Panc1 (cell line): ENCODE data around the gene NECTIN4. TPM values are rescaled to one million over a fixed set of nuclear protein-coding genes. Genes with fewer than 3 reads are reported as not detected.

Experiments used
- ATAC-seq: fragments of 200-7000 bp; cut with Tn5 transposase; 2 replicates; pipeline ENCODE4 v1.9.1; 2020; ENCODE audit warnings: mild to moderate bottlenecking, moderate library complexity
- BruUV-seq: library from RNA; stranded (reverse); fragments of 400-500 nt; replicated peaks from 2 replicates; lab custom pipeline; 2021; lab: Mats Ljungman, UMichigan
- CTCF ChIA-PET: fragments of 300-600 bp; sonication (Branson Sonifier 250); formaldehyde crosslinking; loops from one replicate; lab custom pipeline; 2022; ENCODE audit warnings: antibody characterized with exemption; lab: Charles Lee
- POLR2A ChIA-PET: fragments of 300-600 bp; sonication (Branson Sonifier 250); formaldehyde crosslinking; loops from one replicate; lab custom pipeline; 2022; ENCODE audit warnings: antibody characterized with exemption; lab: Charles Lee
- DNase-seq: peaks from one replicate; pipeline ENCODE4 v3.0.0-alpha.2; 2010; ENCODE audit warnings: low read depth, low spot score
- H3K27ac ChIP-seq: 2 replicates; pipeline ENCODE4 v1.5.1; 2011; ENCODE audit warnings: mild to moderate bottlenecking, low read length, inconsistent platforms
- H3K27me3 ChIP-seq: fragments of 200-500 bp; sonication (Bioruptor generic); 2 replicates; pipeline ENCODE4 v1.6.0; 2014; ENCODE audit warnings: low read length, inconsistent platforms; ENCODE audit not compliant: control insufficient read depth, insufficient read depth
- H3K36me3 ChIP-seq: fragments of 200-500 bp; sonication (Bioruptor generic); 2 replicates; pipeline ENCODE4 v1.5.1; 2014; ENCODE audit warnings: inconsistent platforms, mild to moderate bottlenecking, low read length, moderate library complexity; ENCODE audit not compliant: control insufficient read depth, insufficient read depth
- H3K4me1 ChIP-seq: 2 replicates; pipeline ENCODE4 v1.5.1; 2011; ENCODE audit warnings: inconsistent platforms, mild to moderate bottlenecking, low read length, moderate library complexity; ENCODE audit not compliant: control insufficient read depth, insufficient read depth
- H3K4me3 ChIP-seq, 2 experiments: 2 replicates each; pipeline ENCODE4 v1.5.1; 2011 to 2012; ENCODE audit warnings: low read depth in 2 of 2, low read length in 2 of 2, mild to moderate bottlenecking in 2 of 2, inconsistent platforms in 1 of 2, moderate library complexity in 1 of 2
- H3K9me3 ChIP-seq: fragments of 200-500 bp; sonication (Bioruptor generic); 2 replicates; pipeline ENCODE4 v1.5.1; 2014; ENCODE audit warnings: low read depth, mild to moderate bottlenecking, inconsistent platforms, low read length, moderate library complexity; ENCODE audit not compliant: control insufficient read depth, insufficient read depth
- CTCF ChIP-seq: fragments of 450-650 bp; IDR thresholded peaks from 2 replicates; pipeline ENCODE4 v1.5.1; 2017; ENCODE audit warnings: mild to moderate bottlenecking
- POLR2AphosphoS5 ChIP-seq: IDR thresholded peaks from 2 replicates; pipeline ENCODE4 v1.6.1; 2012; ENCODE audit warnings: mild to moderate bottlenecking, low read depth, low read length, moderate library complexity
- REST ChIP-seq, 2 experiments: IDR thresholded peaks; 2 replicates each; pipeline ENCODE4 v1.6.1; 2011 to 2012; ENCODE audit warnings: low read depth in 2 of 2, control low read depth in 1 of 2, low read length in 1 of 2, mild to moderate bottlenecking in 1 of 2, moderate library complexity in 1 of 2; ENCODE audit not compliant: insufficient read depth in 1 of 2
- SIN3A ChIP-seq: IDR thresholded peaks from 2 replicates; pipeline ENCODE4 v1.6.1; 2012; ENCODE audit warnings: low read depth, mild to moderate bottlenecking, low read length, moderate library complexity, borderline replicate concordance; ENCODE audit not compliant: insufficient read depth
- TCF7L2 ChIP-seq: IDR thresholded peaks from 2 replicates; pipeline ENCODE4 v1.6.1; 2011; ENCODE audit warnings: mild to moderate bottlenecking, low read depth, low read length, inconsistent platforms
- in situ Hi-C: cut with HindIII; loops from 2 replicates; pipeline ENCODE4 v1.10.0; 2016; ENCODE audit warnings: low sequenced_read_pairs, low pct_unique_long_range_greater_than_20kb
- intact Hi-C: fragments of 100-400 bp; cut with micrococcal nuclease; formaldehyde crosslinking; loops from one replicate; pipeline ENCODE4 v1.10.0; 2022; ENCODE audit not compliant: unreplicated experiment
- total RNA-seq: library from RNA; stranded (reverse); gene quantifications from one replicate; pipeline ENCODE4 v1.2.1, GENCODE V29; 2021; ENCODE audit not compliant: unreplicated experiment

NECTIN4 gene
- total RNA-seq, 1 experiment from 2014 or later, result not detected

GRCh38 chr1:161044535-161044907 is 44.8 kb downstream of the NECTIN4 start:
- H3K27me3 ChIP-seq, result no peaks in the 10 kb centered on the region
- DNase-seq, result no peak
- H3K36me3 ChIP-seq, result peaks cover 9% of the 10 kb centered on the region
- H3K27ac ChIP-seq, result peak overlapping the region; percentile 99
- no TSS peak for BruUV-seq
- ChIA-PET CTCF (interaction anchor here (0.5 to 1.4 kb wide), 2 partner anchors 53 to 176 kb away, joined by 3 to 6 read pairs; no protein-coding TSS in a partner anchor), POLR2A (no interaction called here)
- H3K4me1 ChIP-seq, result peaks cover 13% of the 10 kb centered on the region
- TF ChIP-seq REST (IDR thresholded peaks at IDR 0.05; ENCODE audit: insufficient read depth in 1 of 2, low read depth in 2 of 2, low read length in 1 of 2) (no peak), POLR2AphosphoS5 (no peak), CTCF (no peak), TCF7L2 (no peak), SIN3A (no peak)
- peak overlapping the region; percentile 69 to 93 for H3K4me3 ChIP-seq
- H3K9me3 ChIP-seq, result peaks cover 13% of the 10 kb centered on the region; the same call in 1 of the 2 replicates
- in situ Hi-C loops, result no loop called here
- intact Hi-C loops, result loop anchor here (5.0 kb wide), 1 partner anchor 53 kb away; the partner anchor contains the start of gene KLHDC9
- no peak for ATAC-seq

- no TSS peak for BruUV-seq
- H3K27me3 ChIP-seq, result no peaks in the 10 kb centered on the region
- DNase-seq (no peak), ATAC-seq (no peak)
- H3K27ac ChIP-seq, result no peak overlapping the region
- ChIA-PET CTCF (no interaction called here), POLR2A (no interaction called here)
- H3K4me3 ChIP-seq, result no peak overlapping the region
- H3K9me3 ChIP-seq, result no peaks in the 10 kb centered on the region
- in situ Hi-C loops (no loop called here), intact Hi-C loops (no loop called here)
- H3K4me1 ChIP-seq, result peaks cover 15% of the 10 kb centered on the region
- no peak for TF ChIP-seq CTCF
- H3K36me3 ChIP-seq, result peaks cover 9% of the 10 kb centered on the region
These were observed 49.8 kb downstream of the NECTIN4 start for GRCh38 chr1:161039546-161039945.
